Suprapubic skin (tissue), 4 donors: ENCODE measurements around the gene GANC.

Experiments
- EP300 ChIP-seq: sonication (generic); formaldehyde crosslinking; IDR thresholded peaks from one replicate; pipeline ENCODE4 v1.6.1; 2017; ENCODE audit warnings: antibody characterized with exemption
- POLR2A ChIP-seq, 2 donors: fragments of 450-650 bp; IDR thresholded peaks; one replicate each; pipeline ENCODE4 v1.6.1; 2017; ENCODE audit warnings: antibody characterized with exemption in 2 of 2, mild to moderate bottlenecking in 2 of 2, moderate library complexity in 2 of 2
- POLR2AphosphoS5 ChIP-seq, 3 donors: sonication (generic); formaldehyde crosslinking; IDR thresholded peaks; one replicate each; pipeline ENCODE4 v1.6.1; 2017; ENCODE audit warnings: antibody characterized with exemption in 3 of 3
- TF ChIP-seq, protein P1 (sequence below), 2 donors: fragments of 200-600 bp in 1 of 2; fragments of 450-650 bp in 1 of 2; sonication (generic) in 1 of 2; IDR thresholded peaks; one replicate each; pipeline ENCODE4 v1.5.1; 2016 to 2019; ENCODE audit warnings: antibody characterized with exemption in 2 of 2, mild to moderate bottlenecking in 1 of 2, moderate library complexity in 1 of 2

GRCh38 chr15:42240823-42241222 is 32.2 kb upstream of the GANC start:
- TF ChIP-seq, protein P1, sequence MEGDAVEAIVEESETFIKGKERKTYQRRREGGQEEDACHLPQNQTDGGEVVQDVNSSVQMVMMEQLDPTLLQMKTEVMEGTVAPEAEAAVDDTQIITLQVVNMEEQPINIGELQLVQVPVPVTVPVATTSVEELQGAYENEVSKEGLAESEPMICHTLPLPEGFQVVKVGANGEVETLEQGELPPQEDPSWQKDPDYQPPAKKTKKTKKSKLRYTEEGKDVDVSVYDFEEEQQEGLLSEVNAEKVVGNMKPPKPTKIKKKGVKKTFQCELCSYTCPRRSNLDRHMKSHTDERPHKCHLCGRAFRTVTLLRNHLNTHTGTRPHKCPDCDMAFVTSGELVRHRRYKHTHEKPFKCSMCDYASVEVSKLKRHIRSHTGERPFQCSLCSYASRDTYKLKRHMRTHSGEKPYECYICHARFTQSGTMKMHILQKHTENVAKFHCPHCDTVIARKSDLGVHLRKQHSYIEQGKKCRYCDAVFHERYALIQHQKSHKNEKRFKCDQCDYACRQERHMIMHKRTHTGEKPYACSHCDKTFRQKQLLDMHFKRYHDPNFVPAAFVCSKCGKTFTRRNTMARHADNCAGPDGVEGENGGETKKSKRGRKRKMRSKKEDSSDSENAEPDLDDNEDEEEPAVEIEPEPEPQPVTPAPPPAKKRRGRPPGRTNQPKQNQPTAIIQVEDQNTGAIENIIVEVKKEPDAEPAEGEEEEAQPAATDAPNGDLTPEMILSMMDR (IDR thresholded peaks at IDR 0.05) = no peak
- TF ChIP-seq POLR2A (IDR thresholded peaks at IDR 0.05) (no peak), EP300 (no peak), POLR2AphosphoS5 (IDR thresholded peaks at IDR 0.05) (no peak)
